Bronchial epithelial cell (primary cell): Measurements from ENCODE around the gene ARHGAP22. TPM values are rescaled to one million over a fixed set of nuclear protein-coding genes. Genes with fewer than 3 reads are reported as not detected.

Experiments used
- DNase-seq: peaks from one replicate; pipeline ENCODE4 v3.0.0-alpha.2; 2010; ENCODE audit warnings: low read depth
- FAIRE-seq: peaks from 2 replicates; lab custom pipeline; 2011; peaks lifted over from hg19 to GRCh38; lab: Jason Lieb, UNC
- H3K27me3 ChIP-seq: 2 replicates; pipeline ENCODE4 v1.5.1; 2011; ENCODE audit warnings: low read length; ENCODE audit not compliant: control insufficient read depth, insufficient read depth
- H3K36me3 ChIP-seq: 2 replicates; pipeline ENCODE4 v1.5.1; 2011; ENCODE audit warnings: low read length; ENCODE audit not compliant: control insufficient read depth, insufficient read depth
- H3K4me3 ChIP-seq: 2 replicates; pipeline ENCODE4 v1.5.1; 2011; ENCODE audit warnings: mild to moderate bottlenecking, low read depth, low read length, control low read depth
- total RNA-seq: library from RNA; depleted of rRNA; stranded (reverse); fragments of >200 nt; gene quantifications from 2 replicates; pipeline ENCODE4 v1.2.1, GENCODE V29; 2014
- TF ChIP-seq, protein P1 (sequence below): IDR thresholded peaks from 2 replicates; pipeline ENCODE4 v1.5.1; 2011; ENCODE audit warnings: mild to moderate bottlenecking, moderate library complexity, low read length, control low read depth, inconsistent platforms; ENCODE audit not compliant: insufficient read depth, severe bottlenecking

Gene ARHGAP22
- total RNA-seq, 1 donor from 2014 or later: 9.0 TPM

GRCh38 chr10:48607356-48608278 lies 2.7 kb upstream of the ARHGAP22 start:
- DNase-seq (no peak), FAIRE-seq (peak; percentile 92)
- Histone ChIP-seq H3K36me3 (no peaks in the 10 kb centered on the region), H3K4me3 (no peak overlapping the region), H3K27me3 (no peaks in the 10 kb centered on the region)
- TF ChIP-seq, protein P1, sequence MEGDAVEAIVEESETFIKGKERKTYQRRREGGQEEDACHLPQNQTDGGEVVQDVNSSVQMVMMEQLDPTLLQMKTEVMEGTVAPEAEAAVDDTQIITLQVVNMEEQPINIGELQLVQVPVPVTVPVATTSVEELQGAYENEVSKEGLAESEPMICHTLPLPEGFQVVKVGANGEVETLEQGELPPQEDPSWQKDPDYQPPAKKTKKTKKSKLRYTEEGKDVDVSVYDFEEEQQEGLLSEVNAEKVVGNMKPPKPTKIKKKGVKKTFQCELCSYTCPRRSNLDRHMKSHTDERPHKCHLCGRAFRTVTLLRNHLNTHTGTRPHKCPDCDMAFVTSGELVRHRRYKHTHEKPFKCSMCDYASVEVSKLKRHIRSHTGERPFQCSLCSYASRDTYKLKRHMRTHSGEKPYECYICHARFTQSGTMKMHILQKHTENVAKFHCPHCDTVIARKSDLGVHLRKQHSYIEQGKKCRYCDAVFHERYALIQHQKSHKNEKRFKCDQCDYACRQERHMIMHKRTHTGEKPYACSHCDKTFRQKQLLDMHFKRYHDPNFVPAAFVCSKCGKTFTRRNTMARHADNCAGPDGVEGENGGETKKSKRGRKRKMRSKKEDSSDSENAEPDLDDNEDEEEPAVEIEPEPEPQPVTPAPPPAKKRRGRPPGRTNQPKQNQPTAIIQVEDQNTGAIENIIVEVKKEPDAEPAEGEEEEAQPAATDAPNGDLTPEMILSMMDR: no peak

- H3K4me3 ChIP-seq: no peak overlapping the region
- FAIRE-seq (peak; percentile 83), DNase-seq (peak; percentile 94)
- no peaks in the 10 kb centered on the region for H3K27me3 ChIP-seq
- TF ChIP-seq, protein P1: no peak
- no peaks in the 10 kb centered on the region for H3K36me3 ChIP-seq
Observed at GRCh38 chr10:48606530-48607355, 1.9 kb upstream of the ARHGAP22 start.

DNA sequence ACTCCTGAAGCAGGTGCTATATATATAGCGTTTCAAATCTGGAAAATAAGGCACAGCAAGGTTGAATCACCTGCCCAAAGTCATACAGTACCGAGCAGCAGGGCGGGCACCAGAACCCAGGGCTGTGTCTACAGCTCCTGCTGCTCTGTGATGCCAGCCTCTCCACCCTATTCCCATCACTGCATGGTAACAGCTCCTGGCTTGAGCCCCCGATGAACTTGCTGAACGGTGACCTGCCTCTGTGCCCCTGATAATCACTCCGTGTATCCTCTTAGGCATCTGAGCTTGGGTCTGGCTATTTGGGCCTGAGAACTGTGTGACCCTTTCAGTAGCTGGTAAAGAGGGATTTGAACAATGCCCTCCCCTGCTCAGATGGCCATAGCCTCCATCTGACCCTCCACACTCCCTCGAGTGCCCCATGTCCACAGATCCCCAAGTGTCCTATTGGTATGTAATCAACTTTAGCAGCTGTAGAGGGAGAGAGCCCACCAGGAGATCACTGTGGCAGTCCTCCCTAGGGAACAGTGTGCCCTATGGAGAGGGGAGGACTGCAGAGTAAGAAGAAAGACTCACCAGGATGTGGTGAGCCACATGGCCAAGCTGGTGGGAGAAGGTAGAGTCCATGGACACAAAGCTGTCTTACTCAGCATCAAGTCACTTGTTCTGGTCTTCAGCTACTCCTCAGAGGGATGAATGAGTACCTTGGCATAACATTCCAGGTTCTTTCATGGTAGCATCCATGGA lies 1.1 kb upstream of the ARHGAP22 start:
- FAIRE-seq: peak; percentile 32
- TF ChIP-seq, protein P1: no peak
- Histone ChIP-seq H3K36me3 (no peaks in the 10 kb centered on the region), H3K4me3 (no peak overlapping the region), H3K27me3 (no peaks in the 10 kb centered on the region)
- peak; percentile 39 for DNase-seq

DNA sequence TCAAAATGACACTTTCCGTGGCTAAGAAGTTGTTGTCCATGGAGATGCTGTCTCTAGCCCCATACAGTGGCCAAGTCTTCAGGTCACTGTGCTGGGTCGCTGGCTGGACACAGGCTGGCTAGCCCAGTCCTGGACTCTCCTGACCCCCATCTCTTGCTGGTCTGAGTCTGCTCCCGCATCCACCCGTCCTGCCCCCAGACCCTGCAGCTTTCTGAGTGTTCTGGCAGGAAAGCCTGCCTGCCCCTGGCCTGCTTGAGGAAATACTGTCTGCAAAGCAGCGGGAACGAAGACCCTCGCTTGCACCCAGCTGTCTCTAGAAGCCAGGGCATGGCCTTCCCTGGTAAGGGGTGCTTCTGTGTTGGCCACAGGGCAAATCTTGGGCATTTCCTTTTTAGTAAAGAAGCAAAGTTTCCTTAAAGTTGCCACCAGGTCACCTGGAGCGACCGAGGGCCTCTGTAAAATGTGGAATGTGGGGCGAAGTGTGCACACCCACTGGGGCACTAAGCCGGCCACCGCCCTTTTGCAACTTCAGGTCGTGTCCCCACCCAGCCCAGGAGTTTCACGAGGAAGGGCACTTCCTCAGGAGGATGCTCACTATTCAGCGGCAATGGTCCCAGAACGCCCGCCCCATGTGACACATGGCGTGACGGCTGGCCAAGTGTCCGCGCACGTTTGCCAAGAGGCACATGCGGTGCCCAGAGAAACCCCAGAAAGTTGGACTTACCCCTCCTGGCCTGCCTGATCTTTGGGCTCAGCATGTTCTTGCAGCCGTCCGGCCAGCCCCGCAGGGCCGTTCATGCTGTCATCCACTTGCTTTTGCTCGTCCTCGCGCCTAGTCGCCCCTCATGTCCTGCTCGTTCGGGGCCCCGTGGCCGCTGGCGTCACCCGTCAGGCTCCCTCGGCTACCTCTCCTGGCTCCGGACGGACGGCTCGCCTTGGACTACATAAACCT lies 558 bp downstream of the ARHGAP22 start:
- H3K4me3 ChIP-seq: peak overlapping the region; percentile 47
- FAIRE-seq (no peak), DNase-seq (no peak)
- no peaks in the 10 kb centered on the region for H3K27me3 ChIP-seq
- no peaks in the 10 kb centered on the region for H3K36me3 ChIP-seq
- TF ChIP-seq, protein P1: no peak
